ENCODE data around the gene TIMM44. TPM values are rescaled to one million over a fixed set of nuclear protein-coding genes. Genes with fewer than 3 reads are reported as not detected.
"Not testable (repeated sequence)": the region's sequence is repeated elsewhere in the genome, so short reads cannot be mapped to it uniquely, and the experiment has no call there.

The TIMM44 gene
- total RNA-seq, 1 experiment from 2014 or later, result 114 TPM

DNA sequence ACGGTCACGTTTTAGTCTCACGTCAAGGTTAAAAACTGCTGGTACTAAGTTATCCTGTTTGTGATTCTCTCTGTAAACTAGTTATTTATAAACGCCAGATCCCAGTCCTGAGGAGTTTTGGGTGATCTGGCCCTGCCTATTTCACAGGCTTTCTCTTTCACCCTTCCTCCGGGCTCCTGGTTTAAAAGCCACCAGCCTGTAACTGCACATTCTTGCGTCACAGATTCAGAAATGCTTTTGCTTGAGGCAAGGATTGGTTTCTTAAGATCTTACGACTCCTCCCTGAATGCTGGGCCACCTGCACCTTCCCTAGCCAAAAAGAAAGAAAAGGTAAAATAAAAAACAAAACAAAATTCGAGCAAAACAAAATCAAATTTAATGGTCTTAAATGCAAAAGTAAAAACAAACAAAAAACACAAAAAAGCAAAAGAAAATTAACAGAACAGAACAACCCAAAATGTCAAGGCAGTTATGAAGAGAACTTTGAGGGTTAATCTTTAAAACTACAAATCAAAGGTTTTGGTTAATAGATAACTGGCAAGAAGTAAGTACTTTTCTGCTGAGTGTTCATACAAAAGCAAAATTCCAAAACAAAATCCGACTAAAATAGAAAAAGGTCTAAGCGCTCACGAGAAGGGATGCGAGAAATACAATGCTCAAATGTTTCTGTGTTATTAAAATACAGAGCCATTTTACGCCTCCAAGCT lies 18.6 kb upstream of the TIMM44 start:
- Histone ChIP-seq H3K79me2 (ENCODE audit: insufficient read depth, low read length) (no peaks in the 10 kb centered on the region), H4K8ac (replicated peaks; ENCODE audit: insufficient read length, low read depth, low read length) (no peak overlapping the region), H3K9me3 (ENCODE audit: control insufficient read depth, low read depth, low read length) (no peaks in the 10 kb centered on the region), H2BK15ac (ENCODE audit: low read depth, low read length) (no peak overlapping the region), H4K91ac (ENCODE audit: insufficient read length, low read depth, low read length) (no peak overlapping the region), H2BK12ac (ENCODE audit: insufficient read length, low read depth, low read length) (no peak overlapping the region), H3K18ac (ENCODE audit: insufficient read length, low read depth, low read length) (no peak overlapping the region), H2BK120ac (ENCODE audit: low read depth, low read length, poor library complexity, severe bottlenecking) (no peak overlapping the region), H3K56ac (ENCODE audit: insufficient read length, low read depth, low read length) (no peak overlapping the region), H3K23ac (ENCODE audit: insufficient read length, low read depth, low read length) (no peak overlapping the region), H3K9ac (ENCODE audit: extremely low read depth, insufficient read length, low read length) (no peak overlapping the region), H3K79me1 (ENCODE audit: insufficient read depth, low read depth, low read length, poor library complexity, severe bottlenecking) (no peaks in the 10 kb centered on the region), H3K4ac (ENCODE audit: low read depth, low read length) (no peak overlapping the region), H3K14ac (ENCODE audit: insufficient read depth, low read length) (no peak overlapping the region), H3K4me2 (ENCODE audit: insufficient read depth, insufficient read length, low read length) (no peak overlapping the region), H3K23me2 (ENCODE audit: insufficient read length, low read depth, low read length, poor library complexity, severe bottlenecking) (no peaks in the 10 kb centered on the region), H4K20me1 (ENCODE audit: control insufficient read depth, insufficient read depth, insufficient read length) (no peaks in the 10 kb centered on the region), H2AFZ (ENCODE audit: low read length) (no peak overlapping the region), H3K4me1 (ENCODE audit: insufficient read depth, low read length) (no peaks in the 10 kb centered on the region), H2BK5ac (ENCODE audit: insufficient read length, low read length) (no peak overlapping the region), H3T11ph (ENCODE audit: low read length) (no peak overlapping the region), H2AK5ac (ENCODE audit: insufficient read length, low read length) (no peak overlapping the region), H3K27me3 (ENCODE audit: insufficient read depth, low read length) (no peaks in the 10 kb centered on the region), H4K5ac (ENCODE audit: insufficient read length, low read depth, low read length) (no peak overlapping the region), H2BK20ac (ENCODE audit: low read depth, low read length, poor library complexity, severe bottlenecking) (no peak overlapping the region), H3K27ac (ENCODE audit: insufficient read length, low read depth, low read length) (no peak overlapping the region)
- H3K9me3 Mint-ChIP-seq, result no peaks in the 10 kb centered on the region; a peak in 1 of 5 replicates
- H3K36me3 Mint-ChIP-seq (ENCODE audit: insufficient read depth in 1 of 3, low read depth in 3 of 3), result peaks cover 23 to 62% (median 58%) of the 10 kb centered on the region in 3 experiments
- H3K27me3 Mint-ChIP-seq (ENCODE audit: low read depth), result no peaks in the 10 kb centered on the region
- WGBS (ENCODE audit: extremely low coverage, insufficient read length, low lambda C conversion rate), result no CpG with 5 or more reads among the region's 13 CpGs
- peak overlapping the region in 1 of 3 experiments; percentile 63; a peak in 1 of 7 replicates for H3K27ac Mint-ChIP-seq
- TF ChIP-seq, protein P1, sequence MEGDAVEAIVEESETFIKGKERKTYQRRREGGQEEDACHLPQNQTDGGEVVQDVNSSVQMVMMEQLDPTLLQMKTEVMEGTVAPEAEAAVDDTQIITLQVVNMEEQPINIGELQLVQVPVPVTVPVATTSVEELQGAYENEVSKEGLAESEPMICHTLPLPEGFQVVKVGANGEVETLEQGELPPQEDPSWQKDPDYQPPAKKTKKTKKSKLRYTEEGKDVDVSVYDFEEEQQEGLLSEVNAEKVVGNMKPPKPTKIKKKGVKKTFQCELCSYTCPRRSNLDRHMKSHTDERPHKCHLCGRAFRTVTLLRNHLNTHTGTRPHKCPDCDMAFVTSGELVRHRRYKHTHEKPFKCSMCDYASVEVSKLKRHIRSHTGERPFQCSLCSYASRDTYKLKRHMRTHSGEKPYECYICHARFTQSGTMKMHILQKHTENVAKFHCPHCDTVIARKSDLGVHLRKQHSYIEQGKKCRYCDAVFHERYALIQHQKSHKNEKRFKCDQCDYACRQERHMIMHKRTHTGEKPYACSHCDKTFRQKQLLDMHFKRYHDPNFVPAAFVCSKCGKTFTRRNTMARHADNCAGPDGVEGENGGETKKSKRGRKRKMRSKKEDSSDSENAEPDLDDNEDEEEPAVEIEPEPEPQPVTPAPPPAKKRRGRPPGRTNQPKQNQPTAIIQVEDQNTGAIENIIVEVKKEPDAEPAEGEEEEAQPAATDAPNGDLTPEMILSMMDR (conservative IDR thresholded peaks at IDR 0.05), result no peak
- peaks cover 0 to 2% of the 10 kb centered on the region in 2 experiments; a peak in 1 of 4 replicates for H3K4me1 Mint-ChIP-seq
- DNase-seq, result no peak
- H3K4me3 Mint-ChIP-seq, result no peak overlapping the region; a peak in 1 of 5 replicates

DNA sequence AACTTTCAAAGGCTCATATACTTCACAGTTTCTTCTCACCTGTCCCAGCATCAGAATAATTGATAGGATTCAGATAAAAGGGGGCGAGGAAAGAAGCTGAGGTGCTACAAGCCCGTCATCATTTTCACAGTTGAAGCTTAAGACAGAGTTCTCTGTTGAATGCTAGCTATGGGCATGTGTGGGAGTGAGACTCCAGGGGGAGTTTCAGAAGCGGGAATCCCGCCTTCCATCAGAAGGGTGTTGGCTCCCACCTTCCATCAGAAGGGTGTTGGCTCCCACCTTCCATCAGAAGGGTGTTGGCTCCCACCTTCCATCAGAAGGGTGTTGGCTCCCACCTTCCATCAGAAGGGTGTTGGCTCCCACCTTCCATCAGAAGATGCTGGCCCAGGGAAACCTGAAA lies 17.6 kb upstream of the TIMM44 start:
- not testable (repeated sequence) for H3K9me3 ChIP-seq (ENCODE audit: control insufficient read depth, low read depth, low read length); DNase-seq; H3K23me2 ChIP-seq (ENCODE audit: insufficient read length, low read depth, low read length, poor library complexity, severe bottlenecking); H3K79me1 ChIP-seq (ENCODE audit: insufficient read depth, low read depth, low read length, poor library complexity, severe bottlenecking); H3K4me2 ChIP-seq (ENCODE audit: insufficient read depth, insufficient read length, low read length); H3K14ac ChIP-seq (ENCODE audit: insufficient read depth, low read length); H3K56ac ChIP-seq (ENCODE audit: insufficient read length, low read depth, low read length); H4K20me1 ChIP-seq (ENCODE audit: control insufficient read depth, insufficient read depth, insufficient read length); H3K27ac ChIP-seq (ENCODE audit: insufficient read length, low read depth, low read length); H3K27me3 ChIP-seq (ENCODE audit: insufficient read depth, low read length); H2AK5ac ChIP-seq (ENCODE audit: insufficient read length, low read length); H3T11ph ChIP-seq (ENCODE audit: low read length); H3K27ac Mint-ChIP-seq; H3K4me3 Mint-ChIP-seq; H3K23ac ChIP-seq (ENCODE audit: insufficient read length, low read depth, low read length); H3K79me2 ChIP-seq (ENCODE audit: insufficient read depth, low read length); H4K91ac ChIP-seq (ENCODE audit: insufficient read length, low read depth, low read length); H3K4me1 Mint-ChIP-seq; H2BK20ac ChIP-seq (ENCODE audit: low read depth, low read length, poor library complexity, severe bottlenecking); H4K8ac ChIP-seq (replicated peaks; ENCODE audit: insufficient read length, low read depth, low read length); H2AFZ ChIP-seq (ENCODE audit: low read length); H3K9ac ChIP-seq (ENCODE audit: extremely low read depth, insufficient read length, low read length); H2BK5ac ChIP-seq (ENCODE audit: insufficient read length, low read length); H2BK12ac ChIP-seq (ENCODE audit: insufficient read length, low read depth, low read length); H3K18ac ChIP-seq (ENCODE audit: insufficient read length, low read depth, low read length); H3K4me1 ChIP-seq (ENCODE audit: insufficient read depth, low read length); H3K4ac ChIP-seq (ENCODE audit: low read depth, low read length); H2BK15ac ChIP-seq (ENCODE audit: low read depth, low read length); H2BK120ac ChIP-seq (ENCODE audit: low read depth, low read length, poor library complexity, severe bottlenecking); H3K27me3 Mint-ChIP-seq (ENCODE audit: low read depth); H4K5ac ChIP-seq (ENCODE audit: insufficient read length, low read depth, low read length); H3K9me3 Mint-ChIP-seq
- H3K36me3 Mint-ChIP-seq (ENCODE audit: insufficient read depth in 1 of 3, low read depth in 3 of 3), result peaks cover 20 to 57% (median 49%) of the 10 kb centered on the region in 3 experiments
- WGBS (ENCODE audit: extremely low coverage, insufficient read length, low lambda C conversion rate), result no CpG with 5 or more reads among the region's 4 CpGs
